ENCODE results near the gene UNC13B. TPM values are rescaled to one million over a fixed set of nuclear protein-coding genes. Genes with fewer than 3 reads are reported as not detected.
A peak's percentile ranks its signal among the peaks of the same experiment; 100 is the strongest.

Gene UNC13B
- total RNA-seq, 1 experiment from 2014 or later = not detected

DNA sequence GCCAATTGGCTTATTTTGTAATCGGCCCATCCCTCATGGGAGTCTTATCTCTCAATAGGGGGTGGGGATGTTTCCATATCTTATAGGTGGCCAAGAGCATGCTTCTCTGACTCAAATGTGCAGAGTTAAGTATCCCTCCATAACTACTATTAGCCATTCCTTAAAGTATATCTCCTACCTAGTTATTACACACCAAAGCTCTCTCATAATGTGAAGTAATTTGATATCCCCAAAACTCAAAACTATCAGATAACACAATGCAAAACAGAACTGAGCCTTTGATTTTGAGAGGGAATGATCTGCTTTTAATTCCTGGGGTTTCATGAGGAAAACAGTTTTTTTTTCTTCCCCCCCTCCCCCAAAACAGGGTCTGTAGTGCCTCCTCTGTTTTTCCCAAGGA, 28.4 kb downstream of the UNC13B start:
- Histone ChIP-seq H2AFZ (ENCODE audit: low read length) (no peak overlapping the region), H4K20me1 (ENCODE audit: insufficient read depth, low read depth, low read length) (no peaks in the 10 kb centered on the region), H3K4me2 (ENCODE audit: low read depth, low read length, poor library complexity, severe bottlenecking) (no peak overlapping the region), H3K27ac (ENCODE audit: low read length) (no peak overlapping the region), H3K36me3 (ENCODE audit: insufficient read depth, low read length) (no peaks in the 10 kb centered on the region), H3K4me3 (ENCODE audit: low read length) (no peak overlapping the region), H3K9ac (ENCODE audit: low read length) (no peak overlapping the region), H3K27me3 (ENCODE audit: low read length) (no peaks in the 10 kb centered on the region), H3K4me1 (ENCODE audit: low read length) (no peaks in the 10 kb centered on the region; the same call in 1 of the 2 replicates), H3K79me2 (ENCODE audit: low read length) (no peaks in the 10 kb centered on the region), H3K9me2 (replicated peaks; ENCODE audit: insufficient read depth, low read length) (no peaks in the 10 kb centered on the region), H3K9me3 (ENCODE audit: low read length) (no peaks in the 10 kb centered on the region)
- DNase-seq = no peak

GRCh38 chr9:35191105-35191504, 29.3 kb downstream of the UNC13B start:
- no peaks in the 10 kb centered on the region for H3K27me3 ChIP-seq (ENCODE audit: low read length)
- H4K20me1 ChIP-seq (ENCODE audit: insufficient read depth, low read depth, low read length) = no peaks in the 10 kb centered on the region
- H3K27ac ChIP-seq (ENCODE audit: low read length) = no peak overlapping the region
- no peak overlapping the region for H3K4me2 ChIP-seq (ENCODE audit: low read depth, low read length, poor library complexity, severe bottlenecking)
- no peak overlapping the region for H3K4me3 ChIP-seq (ENCODE audit: low read length)
- H3K9me3 ChIP-seq (ENCODE audit: low read length) = no peaks in the 10 kb centered on the region
- no peaks in the 10 kb centered on the region; the same call in 1 of the 2 replicates for H3K4me1 ChIP-seq (ENCODE audit: low read length)
- H2AFZ ChIP-seq (ENCODE audit: low read length) = no peak overlapping the region
- no peak for DNase-seq
- H3K79me2 ChIP-seq (ENCODE audit: low read length) = no peaks in the 10 kb centered on the region
- H3K9ac ChIP-seq (ENCODE audit: low read length) = no peak overlapping the region
- H3K36me3 ChIP-seq (ENCODE audit: insufficient read depth, low read length) = no peaks in the 10 kb centered on the region
- no peaks in the 10 kb centered on the region for H3K9me2 ChIP-seq (replicated peaks; ENCODE audit: insufficient read depth, low read length)

GRCh38 chr9:35193762-35194161, 32.0 kb downstream of the UNC13B start:
- H3K9me3 ChIP-seq (ENCODE audit: low read length) = no peaks in the 10 kb centered on the region
- H2AFZ ChIP-seq (ENCODE audit: low read length) = peak overlapping the region; percentile 64
- H4K20me1 ChIP-seq (ENCODE audit: insufficient read depth, low read depth, low read length) = no peaks in the 10 kb centered on the region
- no peak overlapping the region for H3K27ac ChIP-seq (ENCODE audit: low read length)
- no peak overlapping the region for H3K9ac ChIP-seq (ENCODE audit: low read length)
- H3K79me2 ChIP-seq (ENCODE audit: low read length) = no peaks in the 10 kb centered on the region
- DNase-seq = peak; percentile 81
- no peaks in the 10 kb centered on the region for H3K9me2 ChIP-seq (replicated peaks; ENCODE audit: insufficient read depth, low read length)
- no peak overlapping the region for H3K4me2 ChIP-seq (ENCODE audit: low read depth, low read length, poor library complexity, severe bottlenecking)
- no peak overlapping the region for H3K4me3 ChIP-seq (ENCODE audit: low read length)
- no peaks in the 10 kb centered on the region for H3K36me3 ChIP-seq (ENCODE audit: insufficient read depth, low read length)
- no peaks in the 10 kb centered on the region for H3K27me3 ChIP-seq (ENCODE audit: low read length)
- no peaks in the 10 kb centered on the region; the same call in 1 of the 2 replicates for H3K4me1 ChIP-seq (ENCODE audit: low read length)

DNA sequence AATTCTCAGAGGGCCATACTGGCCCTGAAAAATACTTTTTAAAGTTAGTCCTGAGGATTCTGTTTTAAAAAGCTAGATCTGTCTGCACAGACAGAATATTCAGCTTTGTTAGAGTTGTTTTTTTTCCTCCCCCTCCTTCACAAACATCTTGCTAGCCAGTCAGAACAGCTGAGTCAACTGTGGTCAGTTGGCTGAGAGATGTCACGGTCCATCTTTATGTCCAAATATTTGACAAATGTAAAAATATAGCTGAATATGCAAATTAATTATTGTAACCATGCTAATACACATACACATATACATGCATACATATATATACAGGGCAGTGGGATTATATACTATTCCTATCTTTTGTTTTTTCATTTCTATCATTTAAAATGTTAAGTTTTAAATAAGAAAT, 33.9 kb downstream of the UNC13B start:
- Histone ChIP-seq H3K4me2 (ENCODE audit: low read depth, low read length, poor library complexity, severe bottlenecking) (no peak overlapping the region), H3K9me3 (ENCODE audit: low read length) (no peaks in the 10 kb centered on the region), H3K79me2 (ENCODE audit: low read length) (no peaks in the 10 kb centered on the region), H3K36me3 (ENCODE audit: insufficient read depth, low read length) (no peaks in the 10 kb centered on the region), H2AFZ (ENCODE audit: low read length) (peak overlapping the region; percentile 28; the same call in 1 of the 2 replicates), H3K4me1 (ENCODE audit: low read length) (no peaks in the 10 kb centered on the region; the same call in 1 of the 2 replicates), H3K4me3 (ENCODE audit: low read length) (no peak overlapping the region), H3K27me3 (ENCODE audit: low read length) (no peaks in the 10 kb centered on the region), H4K20me1 (ENCODE audit: insufficient read depth, low read depth, low read length) (no peaks in the 10 kb centered on the region), H3K27ac (ENCODE audit: low read length) (no peak overlapping the region), H3K9ac (ENCODE audit: low read length) (no peak overlapping the region), H3K9me2 (replicated peaks; ENCODE audit: insufficient read depth, low read length) (no peaks in the 10 kb centered on the region)
- no peak for DNase-seq

DNA sequence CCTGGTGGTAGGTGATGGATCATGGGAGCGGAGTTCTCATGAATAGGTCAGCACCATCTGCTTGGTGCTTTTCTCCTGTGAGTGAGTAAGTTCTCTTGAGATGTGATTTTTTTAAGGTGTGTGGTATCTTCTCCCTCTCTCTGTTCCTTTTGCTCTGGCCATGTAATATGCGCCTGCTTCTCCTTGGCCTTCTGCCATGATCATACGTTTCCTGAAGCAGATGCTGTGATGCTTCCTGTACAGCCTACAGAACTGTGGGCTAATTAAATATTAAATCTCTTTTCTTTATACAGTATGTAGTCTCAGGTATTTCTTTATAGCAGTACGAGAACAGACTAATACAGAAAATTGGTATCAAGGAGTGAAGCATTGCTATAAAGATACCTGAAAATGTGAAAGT, 36.4 kb downstream of the UNC13B start:
- Histone ChIP-seq H3K9me2 (replicated peaks; ENCODE audit: insufficient read depth, low read length) (no peaks in the 10 kb centered on the region), H3K36me3 (ENCODE audit: insufficient read depth, low read length) (no peaks in the 10 kb centered on the region), H2AFZ (ENCODE audit: low read length) (no peak overlapping the region), H3K9me3 (ENCODE audit: low read length) (no peaks in the 10 kb centered on the region), H3K4me1 (ENCODE audit: low read length) (no peaks in the 10 kb centered on the region; the same call in 1 of the 2 replicates), H3K4me3 (ENCODE audit: low read length) (no peak overlapping the region), H3K9ac (ENCODE audit: low read length) (no peak overlapping the region), H4K20me1 (ENCODE audit: insufficient read depth, low read depth, low read length) (no peaks in the 10 kb centered on the region), H3K27ac (ENCODE audit: low read length) (no peak overlapping the region), H3K27me3 (ENCODE audit: low read length) (no peaks in the 10 kb centered on the region), H3K4me2 (ENCODE audit: low read depth, low read length, poor library complexity, severe bottlenecking) (no peak overlapping the region), H3K79me2 (ENCODE audit: low read length) (no peaks in the 10 kb centered on the region)
- no peak for DNase-seq

- Histone ChIP-seq H3K27me3 (ENCODE audit: low read length) (no peaks in the 10 kb centered on the region), H4K20me1 (ENCODE audit: insufficient read depth, low read depth, low read length) (no peaks in the 10 kb centered on the region), H3K79me2 (ENCODE audit: low read length) (no peaks in the 10 kb centered on the region), H3K9ac (ENCODE audit: low read length) (no peak overlapping the region), H3K36me3 (ENCODE audit: insufficient read depth, low read length) (peaks cover 2% of the 10 kb centered on the region; the same call in 1 of the 2 replicates), H3K4me2 (ENCODE audit: low read depth, low read length, poor library complexity, severe bottlenecking) (no peak overlapping the region), H3K4me1 (ENCODE audit: low read length) (no peaks in the 10 kb centered on the region), H2AFZ (ENCODE audit: low read length) (no peak overlapping the region), H3K9me2 (replicated peaks; ENCODE audit: insufficient read depth, low read length) (no peaks in the 10 kb centered on the region), H3K27ac (ENCODE audit: low read length) (no peak overlapping the region), H3K4me3 (ENCODE audit: low read length) (no peak overlapping the region), H3K9me3 (ENCODE audit: low read length) (no peaks in the 10 kb centered on the region; the same call in 1 of the 2 replicates)
- no peak for DNase-seq
Observed at GRCh38 chr9:35203528-35203927, 41.7 kb downstream of the UNC13B start.

DNA sequence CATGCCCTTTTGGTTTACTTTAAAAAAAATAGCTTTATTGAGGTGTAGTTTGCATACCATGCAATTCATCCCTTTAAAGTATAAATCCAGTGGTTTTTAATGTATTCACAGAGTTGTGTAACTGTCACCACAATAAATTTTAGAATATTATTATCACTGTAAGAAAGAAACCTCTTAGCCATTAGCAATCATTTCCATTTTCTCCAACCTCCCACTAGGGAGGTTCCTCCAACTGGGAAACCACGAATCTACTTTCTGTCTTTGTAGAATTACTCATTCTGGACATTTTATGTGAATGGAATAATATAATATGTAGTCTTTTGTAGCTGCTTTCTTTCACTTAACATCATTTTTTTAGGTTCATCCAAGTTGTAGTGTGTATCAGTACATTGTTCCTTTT, 43.5 kb downstream of the UNC13B start:
- Histone ChIP-seq H2AFZ (ENCODE audit: low read length) (no peak overlapping the region), H3K27me3 (ENCODE audit: low read length) (no peaks in the 10 kb centered on the region), H3K36me3 (ENCODE audit: insufficient read depth, low read length) (peaks cover 2% of the 10 kb centered on the region; the same call in 1 of the 2 replicates), H3K79me2 (ENCODE audit: low read length) (no peaks in the 10 kb centered on the region), H3K4me1 (ENCODE audit: low read length) (no peaks in the 10 kb centered on the region), H3K9ac (ENCODE audit: low read length) (no peak overlapping the region), H3K27ac (ENCODE audit: low read length) (no peak overlapping the region), H4K20me1 (ENCODE audit: insufficient read depth, low read depth, low read length) (no peaks in the 10 kb centered on the region), H3K4me3 (ENCODE audit: low read length) (no peak overlapping the region), H3K9me3 (ENCODE audit: low read length) (no peaks in the 10 kb centered on the region; the same call in 1 of the 2 replicates), H3K9me2 (replicated peaks; ENCODE audit: insufficient read depth, low read length) (no peaks in the 10 kb centered on the region), H3K4me2 (ENCODE audit: low read depth, low read length, poor library complexity, severe bottlenecking) (no peak overlapping the region)
- DNase-seq = no peak

GRCh38 chr9:35211854-35212253, 50.0 kb downstream of the UNC13B start:
- no peak overlapping the region for H2AFZ ChIP-seq (ENCODE audit: low read length)
- H3K4me1 ChIP-seq (ENCODE audit: low read length) = no peaks in the 10 kb centered on the region
- H3K9ac ChIP-seq (ENCODE audit: low read length) = no peak overlapping the region
- H3K4me2 ChIP-seq (ENCODE audit: low read depth, low read length, poor library complexity, severe bottlenecking) = no peak overlapping the region
- no peaks in the 10 kb centered on the region for H4K20me1 ChIP-seq (ENCODE audit: insufficient read depth, low read depth, low read length)
- H3K27me3 ChIP-seq (ENCODE audit: low read length) = no peaks in the 10 kb centered on the region
- no peaks in the 10 kb centered on the region for H3K9me2 ChIP-seq (replicated peaks; ENCODE audit: insufficient read depth, low read length)
- DNase-seq = no peak
- no peaks in the 10 kb centered on the region for H3K9me3 ChIP-seq (ENCODE audit: low read length)
- no peak overlapping the region for H3K27ac ChIP-seq (ENCODE audit: low read length)
- no peak overlapping the region for H3K4me3 ChIP-seq (ENCODE audit: low read length)
- H3K79me2 ChIP-seq (ENCODE audit: low read length) = no peaks in the 10 kb centered on the region
- H3K36me3 ChIP-seq (ENCODE audit: insufficient read depth, low read length) = no peaks in the 10 kb centered on the region

Measured in Karpas-422 (cell line).